ENCODE measurements around the gene PLCB2. TPM values are rescaled to one million over a fixed set of nuclear protein-coding genes. Genes with fewer than 3 reads are reported as not detected.

PLCB2 gene
- total and polyA plus RNA-seq, 7 experiments from 2014 or later = 19.8 to 359 (median 181) TPM

- no peak overlapping the region for H3K27ac ChIP-seq (ENCODE audit: low read depth, low read length)
- peaks cover 0 to 13% of the 10 kb centered on the region in 2 donors for H3K27me3 ChIP-seq (ENCODE audit: control insufficient read depth in 2 of 2, insufficient read depth in 2 of 2, low read length in 2 of 2)
- DNase-seq (peak in 1 of 9 donors; percentile 3), ATAC-seq (no peak)
- no peak overlapping the region for H3K4me3 ChIP-seq (ENCODE audit: low read length)
- H3K36me3 ChIP-seq (ENCODE audit: control insufficient read depth in 2 of 3, insufficient read depth in 3 of 3, low read length in 3 of 3) = peaks cover 0 to 37% (median 0%) of the 10 kb centered on the region in 3 experiments
- intact Hi-C loops (cut with micrococcal nuclease) = no loop called here
- H3K9me3 Mint-ChIP-seq = peaks cover 0 to 3% (median 0%) of the 10 kb centered on the region in 11 donors
- peaks cover 0 to 5% (median 4%) of the 10 kb centered on the region in 7 donors for H3K4me1 Mint-ChIP-seq
- H3K27me3 Mint-ChIP-seq = peaks cover 0 to 25% (median 9%) of the 10 kb centered on the region in 5 donors
- peak overlapping the region in 5 of 10 donors; percentile 11 to 40 (median 23) for H3K4me3 Mint-ChIP-seq
- ChIA-PET POLR2A (interaction anchor here (0.8 to 3.5 kb wide), 2 partner anchors 23 to 38 kb away, joined by 3 to 23 read pairs; partner anchors contain the start of gene PLCB2), CTCF (interaction anchor here (0.6 to 2.0 kb wide), 4 partner anchors 22 to 135 kb away, joined by 3 to 9 read pairs (median 6); no protein-coding TSS in a partner anchor)
- H3K27ac Mint-ChIP-seq = no peak overlapping the region
- H3K4me1 ChIP-seq (ENCODE audit: control insufficient read depth in 2 of 2, insufficient read depth in 2 of 2, low read length in 2 of 2) = no peaks in the 10 kb centered on the region
- no peaks in the 10 kb centered on the region for H3K9me3 ChIP-seq (ENCODE audit: control insufficient read depth in 2 of 3, low read length in 3 of 3)
- peaks cover 0 to 5% (median 0%) of the 10 kb centered on the region in 5 donors for H3K36me3 Mint-ChIP-seq
These were observed 22.6 kb downstream of the PLCB2 start for GRCh38 chr15:40285151-40285550.

DNA sequence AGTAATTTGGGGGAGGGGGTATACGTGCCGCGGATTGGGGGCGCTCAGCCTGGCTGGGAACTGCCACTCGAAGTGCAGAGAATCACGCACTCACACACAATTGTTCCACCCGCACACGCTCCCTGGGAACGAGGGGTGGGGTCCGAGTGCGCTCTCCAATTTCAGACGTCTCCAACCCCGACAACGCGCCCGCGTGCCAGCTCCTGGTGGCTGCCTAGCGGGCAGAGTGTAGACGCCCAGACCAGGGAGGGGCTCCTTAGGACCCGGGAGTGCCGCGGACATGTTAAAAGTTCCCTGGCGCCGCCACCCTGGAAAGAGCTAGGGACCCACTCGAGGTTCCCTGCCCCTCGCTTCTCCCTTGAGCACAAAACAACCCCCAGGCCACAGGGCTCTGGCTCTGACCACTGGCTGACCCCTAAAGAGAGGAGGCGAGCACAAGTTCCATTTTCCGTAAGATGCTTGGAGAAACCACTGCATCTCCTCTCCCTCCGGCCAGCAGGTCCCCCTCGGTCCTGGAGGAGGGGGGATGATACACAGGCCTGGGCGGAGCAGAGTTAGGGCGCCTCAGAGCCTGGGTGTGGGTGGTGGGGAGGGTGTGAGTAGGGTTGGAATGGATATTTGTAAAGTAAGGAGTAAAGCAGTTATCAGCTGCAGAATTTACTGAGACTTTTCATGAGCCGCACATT, 24.0 kb downstream of the PLCB2 start:
- no peak for DNase-seq
- Histone ChIP-seq H3K27me3 (ENCODE audit: control insufficient read depth in 2 of 2, insufficient read depth in 2 of 2, low read length in 2 of 2) (peaks cover 0 to 13% of the 10 kb centered on the region in 2 donors), H3K36me3 (ENCODE audit: control insufficient read depth in 2 of 3, insufficient read depth in 3 of 3, low read length in 3 of 3) (peaks cover 0 to 23% (median 0%) of the 10 kb centered on the region in 3 experiments), H3K4me3 (ENCODE audit: low read length) (no peak overlapping the region), H3K27ac (ENCODE audit: low read depth, low read length) (no peak overlapping the region), H3K9me3 (ENCODE audit: control insufficient read depth in 2 of 3, low read length in 3 of 3) (no peaks in the 10 kb centered on the region), H3K4me1 (ENCODE audit: control insufficient read depth in 2 of 2, insufficient read depth in 2 of 2, low read length in 2 of 2) (peaks cover 0 to 3% of the 10 kb centered on the region in 2 donors)
- ChIA-PET CTCF (interaction anchor here (0.6 to 2.8 kb wide), 4 partner anchors 24 to 54 kb away, joined by 3 to 11 read pairs (median 6); partner anchors contain the start of gene PLCB2), POLR2A (interaction anchor here (3.5 kb wide), 1 partner anchor 24 kb away, joined by 23 read pairs; the partner anchor contains the start of gene PLCB2)
- ATAC-seq = no peak
- peaks cover 8 to 34% (median 13%) of the 10 kb centered on the region in 5 donors for H3K27me3 Mint-ChIP-seq
- peaks cover 0 to 9% (median 5%) of the 10 kb centered on the region in 7 donors for H3K4me1 Mint-ChIP-seq
- peaks cover 0 to 2% (median 0%) of the 10 kb centered on the region in 11 donors for H3K9me3 Mint-ChIP-seq
- peak overlapping the region in 9 of 10 donors; percentile 7 to 77 (median 45) for H3K4me3 Mint-ChIP-seq
- intact Hi-C loops (cut with micrococcal nuclease) = loop anchor here (1.0 to 5.0 kb wide), 2 partner anchors 24 to 39 kb away; partner anchors contain the start of genes INAFM2 (in 2 of the 2) and PLCB2 (in 1 of the 2)
- peaks cover 0 to 5% (median 0%) of the 10 kb centered on the region in 5 donors for H3K36me3 Mint-ChIP-seq
- H3K27ac Mint-ChIP-seq = peak overlapping the region in 1 of 9 donors; percentile 45

DNA sequence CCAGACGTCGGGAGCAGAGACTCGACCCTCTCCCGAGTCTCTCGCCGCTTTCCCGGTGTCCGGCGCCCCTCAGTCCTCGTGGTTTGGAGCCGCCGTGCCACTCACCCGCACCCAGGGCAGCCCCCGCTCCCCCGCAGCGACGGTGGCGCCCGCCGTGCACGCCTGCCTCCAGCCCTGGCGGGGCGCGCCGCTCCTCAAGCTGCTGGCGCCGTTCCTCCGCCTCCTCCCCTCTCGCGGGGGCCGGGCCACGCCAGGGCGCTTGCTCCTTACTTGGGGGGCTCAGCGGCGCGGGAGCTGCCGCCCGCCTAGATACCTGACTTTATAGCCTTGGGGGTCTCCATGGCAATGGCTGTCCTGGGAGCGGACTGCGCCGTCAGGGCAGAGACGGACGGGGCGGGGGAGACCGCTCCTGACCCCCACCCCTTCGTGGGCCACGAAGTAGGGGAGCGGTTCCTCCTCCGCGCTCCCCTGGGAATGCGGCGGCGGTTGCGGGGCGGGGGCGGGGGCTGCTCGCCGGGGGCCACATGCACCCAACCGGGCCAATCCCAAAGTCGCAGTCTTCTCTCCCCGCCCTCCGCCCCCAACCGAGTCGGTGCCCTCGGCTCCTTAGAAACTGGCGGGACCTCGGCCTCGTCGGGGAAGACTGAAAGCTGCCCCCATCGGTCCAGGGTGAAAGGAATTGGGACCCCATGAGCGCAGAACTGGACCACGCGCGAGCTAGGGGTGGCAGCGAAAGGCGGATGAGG, 24.7 kb downstream of the PLCB2 start, which contains the start of gene ANKRD63:
Gene ANKRD63, minus strand, starts transcription at position 196 of the 746 bp plus-strand sequence. CDS start 478 bp downstream, outside the sequence.
- Mint-ChIP-seq H3K4me1 (peaks cover 0 to 9% (median 5%) of the 10 kb centered on the region in 7 donors), H3K27ac (no peak within 1 kb of the TSS), H3K27me3 (peaks cover 16 to 41% (median 19%) of the 10 kb centered on the region in 5 donors), H3K4me3 (peak within 1 kb of the TSS in 9 of 10 donors; percentile 42 to 77 (median 67)), H3K9me3 (peaks cover 0 to 2% (median 0%) of the 10 kb centered on the region in 11 donors), H3K36me3 (peaks cover 0 to 3% (median 0%) of the 10 kb centered on the region in 5 donors)
- Histone ChIP-seq H3K27me3 (ENCODE audit: control insufficient read depth in 2 of 2, insufficient read depth in 2 of 2, low read length in 2 of 2) (peaks cover 0 to 13% of the 10 kb centered on the region in 2 donors), H3K9me3 (ENCODE audit: control insufficient read depth in 2 of 3, low read length in 3 of 3) (no peaks in the 10 kb centered on the region), H3K4me1 (ENCODE audit: control insufficient read depth in 2 of 2, insufficient read depth in 2 of 2, low read length in 2 of 2) (peaks cover 0 to 3% of the 10 kb centered on the region in 2 donors), H3K36me3 (ENCODE audit: control insufficient read depth in 2 of 3, insufficient read depth in 3 of 3, low read length in 3 of 3) (peaks cover 0 to 16% (median 0%) of the 10 kb centered on the region in 3 experiments), H3K4me3 (ENCODE audit: low read length) (peak within 1 kb of the TSS; percentile 57), H3K27ac (ENCODE audit: low read depth, low read length) (no peak within 1 kb of the TSS)
- intact Hi-C loops (cut with micrococcal nuclease) = loop anchor here (1.0 to 5.0 kb wide), 3 partner anchors 24 to 139 kb away; partner anchors contain the start of genes INAFM2 (in 2 of the 2) and PLCB2 (in 1 of the 2)
- ChIA-PET CTCF (interaction anchor here (1.1 to 2.8 kb wide), 3 partner anchors 25 to 55 kb away, joined by 5 to 11 read pairs (median 6); partner anchors contain the start of gene PLCB2), POLR2A (interaction anchor here (3.5 kb wide), 1 partner anchor 25 kb away, joined by 23 read pairs; the partner anchor contains the start of gene PLCB2)
- DNase-seq (peak in 7 of 9 donors; percentile 27 to 54 (median 40)), ATAC-seq (peak; percentile 67)

DNA sequence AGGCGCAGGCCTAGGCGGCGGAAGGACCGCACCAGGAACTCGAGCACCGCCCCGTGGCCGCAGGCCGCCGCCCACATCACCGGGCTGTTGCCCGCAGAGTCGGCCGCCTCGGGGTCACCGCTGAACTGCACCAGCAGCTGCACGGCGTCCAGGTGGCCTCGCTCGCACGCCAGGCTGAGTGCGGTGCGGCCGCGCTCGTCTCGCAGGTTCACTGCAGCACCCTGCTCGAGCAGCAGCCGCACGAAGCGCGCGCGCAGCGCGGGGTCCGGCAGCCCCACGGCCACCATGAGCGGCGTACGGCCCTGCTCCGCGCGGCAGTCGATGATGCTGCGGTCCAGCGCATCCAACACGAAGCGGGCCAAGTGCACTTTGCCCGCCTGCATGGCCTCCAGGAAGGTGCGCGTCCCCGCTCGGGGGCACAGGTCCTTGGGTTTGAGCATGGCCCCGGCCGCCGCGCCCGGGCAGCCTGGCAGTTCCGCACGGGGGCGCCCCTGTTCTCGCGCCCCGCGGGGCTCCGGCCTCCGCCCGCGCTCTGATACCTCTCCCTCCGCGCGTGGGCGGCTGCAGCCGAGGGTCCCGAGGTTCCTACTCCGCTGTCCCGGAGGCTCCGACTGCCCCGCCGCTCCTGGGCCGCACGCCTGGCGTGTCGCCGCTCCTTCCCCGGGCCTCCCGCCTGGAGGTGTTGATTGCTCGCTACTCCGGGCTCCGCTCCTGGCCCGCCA, 25.4 kb downstream of the PLCB2 start:
- no peak overlapping the region for H3K27ac Mint-ChIP-seq
- H3K4me3 ChIP-seq (ENCODE audit: low read length) = peak overlapping the region; percentile 57

GRCh38 chr15:40281801-40282146, 26.0 kb downstream of the PLCB2 start:
- Mint-ChIP-seq H3K9me3 (peaks cover 0 to 2% (median 0%) of the 10 kb centered on the region in 11 donors), H3K4me1 (peaks cover 0 to 11% (median 5%) of the 10 kb centered on the region in 7 donors), H3K27ac (no peak overlapping the region), H3K27me3 (peaks cover 17 to 51% (median 21%) of the 10 kb centered on the region in 5 donors), H3K36me3 (peaks cover 0 to 3% (median 0%) of the 10 kb centered on the region in 5 donors), H3K4me3 (peak overlapping the region in 1 of 10 donors; percentile 77)
- peaks cover 0 to 3% of the 10 kb centered on the region in 2 donors for H3K4me1 ChIP-seq (ENCODE audit: control insufficient read depth in 2 of 2, insufficient read depth in 2 of 2, low read length in 2 of 2)
- DNase-seq = no peak
- peak overlapping the region; percentile 57 for H3K4me3 ChIP-seq (ENCODE audit: low read length)
- ATAC-seq = no peak
- intact Hi-C loops (cut with micrococcal nuclease) = loop anchor here (1.0 to 5.0 kb wide), 2 partner anchors 41 to 141 kb away; partner anchors contain the start of gene INAFM2 (in 2 of the 2)
- CTCF ChIA-PET = interaction anchor here (1.0 to 2.8 kb wide), 3 partner anchors 26 to 236 kb away, joined by 3 to 11 read pairs (median 4); partner anchors contain the start of gene PLCB2
- H3K27ac ChIP-seq (ENCODE audit: low read depth, low read length) = no peak overlapping the region
- POLR2A ChIA-PET = no interaction called here
- H3K36me3 ChIP-seq (ENCODE audit: control insufficient read depth in 2 of 3, insufficient read depth in 3 of 3, low read length in 3 of 3) = peaks cover 0 to 3% (median 0%) of the 10 kb centered on the region in 3 experiments
- H3K27me3 ChIP-seq (ENCODE audit: control insufficient read depth in 2 of 2, insufficient read depth in 2 of 2, low read length in 2 of 2) = peaks cover 0 to 13% of the 10 kb centered on the region in 2 donors
- H3K9me3 ChIP-seq (ENCODE audit: control insufficient read depth in 2 of 3, low read length in 3 of 3) = no peaks in the 10 kb centered on the region

More for the DNA sequence above, 25.4 kb downstream of the PLCB2 start:
- Histone ChIP-seq H3K9me3 (ENCODE audit: control insufficient read depth in 2 of 3, low read length in 3 of 3) (no peaks in the 10 kb centered on the region), H3K27ac (ENCODE audit: low read depth, low read length) (no peak overlapping the region), H3K4me1 (ENCODE audit: control insufficient read depth in 2 of 2, insufficient read depth in 2 of 2, low read length in 2 of 2) (peaks cover 0 to 3% of the 10 kb centered on the region in 2 donors), H3K27me3 (ENCODE audit: control insufficient read depth in 2 of 2, insufficient read depth in 2 of 2, low read length in 2 of 2) (peaks cover 0 to 13% of the 10 kb centered on the region in 2 donors), H3K36me3 (ENCODE audit: control insufficient read depth in 2 of 3, insufficient read depth in 3 of 3, low read length in 3 of 3) (peaks cover 0 to 9% (median 0%) of the 10 kb centered on the region in 3 experiments)
- Mint-ChIP-seq H3K36me3 (peaks cover 0 to 3% (median 0%) of the 10 kb centered on the region in 5 donors), H3K9me3 (peaks cover 0 to 2% (median 0%) of the 10 kb centered on the region in 11 donors), H3K4me3 (peak overlapping the region in 9 of 10 donors; percentile 42 to 77 (median 67)), H3K4me1 (peaks cover 0 to 11% (median 5%) of the 10 kb centered on the region in 7 donors), H3K27me3 (peaks cover 17 to 46% (median 21%) of the 10 kb centered on the region in 5 donors)
- peak; percentile 79 for ATAC-seq
- CTCF ChIA-PET = interaction anchor here (1.0 to 2.8 kb wide), 4 partner anchors 26 to 237 kb away, joined by 3 to 11 read pairs (median 4); partner anchors contain the start of gene PLCB2
- POLR2A ChIA-PET = no interaction called here
- intact Hi-C loops (cut with micrococcal nuclease) = loop anchor here (1.0 to 5.0 kb wide), 2 partner anchors 40 to 140 kb away; partner anchors contain the start of gene INAFM2 (in 2 of the 2)
- peak in 7 of 9 donors; percentile 39 to 66 (median 50) for DNase-seq
